Fibroblast of the aortic adventitia (primary cell): Measurements from ENCODE around the gene HSD11B1. TPM values are rescaled to one million over a fixed set of nuclear protein-coding genes. Genes with fewer than 3 reads are reported as not detected.

Source experiments
- DNase-seq: peaks from one replicate; pipeline ENCODE4 v3.0.0-alpha.2; 2010; ENCODE audit warnings: low read depth
- H3K4me3 ChIP-seq: 2 replicates; pipeline ENCODE4 v1.5.1; 2011; ENCODE audit warnings: low read depth, mild to moderate bottlenecking, control low read depth, low read length, moderate library complexity
- total RNA-seq: library from RNA; depleted of rRNA; stranded (reverse); fragments of >200 nt; gene quantifications from 2 replicates; pipeline ENCODE4 v1.2.3, GENCODE V29; 2012; ENCODE audit warnings: low replicate concordance
- TF ChIP-seq, protein P1 (sequence below): IDR thresholded peaks from 2 replicates; pipeline ENCODE4 v1.5.1; 2011; ENCODE audit warnings: mild to moderate bottlenecking, low read length, control low read depth, inconsistent platforms; ENCODE audit not compliant: insufficient read depth

The HSD11B1 gene
- total RNA-seq, 1 donor: 33.3 TPM

DNA sequence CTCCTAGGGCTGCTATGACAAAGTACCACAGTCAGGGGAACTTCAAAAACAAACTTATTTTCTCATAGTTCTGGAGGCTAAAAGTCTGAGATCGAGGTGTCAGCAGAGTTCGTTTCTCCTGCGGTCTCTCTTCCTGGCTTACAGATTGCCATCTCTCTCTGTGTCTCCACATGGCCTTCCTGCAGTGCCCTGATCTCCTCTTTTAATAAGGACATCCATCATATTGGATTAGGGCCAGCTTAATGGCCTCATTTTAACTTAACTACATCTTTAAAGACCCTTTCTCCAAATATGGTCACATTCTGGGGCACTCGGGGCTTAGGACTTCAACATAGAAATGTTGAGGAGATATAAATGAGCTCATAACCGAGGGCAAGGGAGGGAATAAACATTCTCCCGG is 67.5 kb downstream of the HSD11B1 start:
- H3K4me3 ChIP-seq: no peak overlapping the region
- TF ChIP-seq, protein P1, sequence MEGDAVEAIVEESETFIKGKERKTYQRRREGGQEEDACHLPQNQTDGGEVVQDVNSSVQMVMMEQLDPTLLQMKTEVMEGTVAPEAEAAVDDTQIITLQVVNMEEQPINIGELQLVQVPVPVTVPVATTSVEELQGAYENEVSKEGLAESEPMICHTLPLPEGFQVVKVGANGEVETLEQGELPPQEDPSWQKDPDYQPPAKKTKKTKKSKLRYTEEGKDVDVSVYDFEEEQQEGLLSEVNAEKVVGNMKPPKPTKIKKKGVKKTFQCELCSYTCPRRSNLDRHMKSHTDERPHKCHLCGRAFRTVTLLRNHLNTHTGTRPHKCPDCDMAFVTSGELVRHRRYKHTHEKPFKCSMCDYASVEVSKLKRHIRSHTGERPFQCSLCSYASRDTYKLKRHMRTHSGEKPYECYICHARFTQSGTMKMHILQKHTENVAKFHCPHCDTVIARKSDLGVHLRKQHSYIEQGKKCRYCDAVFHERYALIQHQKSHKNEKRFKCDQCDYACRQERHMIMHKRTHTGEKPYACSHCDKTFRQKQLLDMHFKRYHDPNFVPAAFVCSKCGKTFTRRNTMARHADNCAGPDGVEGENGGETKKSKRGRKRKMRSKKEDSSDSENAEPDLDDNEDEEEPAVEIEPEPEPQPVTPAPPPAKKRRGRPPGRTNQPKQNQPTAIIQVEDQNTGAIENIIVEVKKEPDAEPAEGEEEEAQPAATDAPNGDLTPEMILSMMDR: no peak
- no peak for DNase-seq

DNA sequence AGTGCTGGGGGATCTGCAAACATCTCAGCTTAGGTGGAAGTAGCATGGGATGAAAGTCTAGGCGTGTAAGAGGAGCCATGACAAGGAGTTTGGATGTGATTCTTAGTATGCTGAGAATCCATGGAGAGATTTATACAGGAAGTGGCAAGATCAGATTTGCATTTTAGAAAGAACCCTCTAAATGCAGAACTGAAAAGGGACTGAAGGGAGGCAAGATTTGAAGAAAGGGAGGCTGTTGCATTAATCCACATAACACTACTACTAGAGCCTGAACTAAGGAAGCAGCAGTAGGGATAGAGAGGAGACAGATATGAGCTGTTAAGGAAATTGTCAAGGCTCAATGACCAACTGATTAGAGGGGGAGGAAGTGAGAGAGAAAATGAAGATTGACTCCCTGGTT is 69.9 kb downstream of the HSD11B1 start:
- DNase-seq: no peak
- TF ChIP-seq, protein P1: no peak
- H3K4me3 ChIP-seq: no peak overlapping the region

DNA sequence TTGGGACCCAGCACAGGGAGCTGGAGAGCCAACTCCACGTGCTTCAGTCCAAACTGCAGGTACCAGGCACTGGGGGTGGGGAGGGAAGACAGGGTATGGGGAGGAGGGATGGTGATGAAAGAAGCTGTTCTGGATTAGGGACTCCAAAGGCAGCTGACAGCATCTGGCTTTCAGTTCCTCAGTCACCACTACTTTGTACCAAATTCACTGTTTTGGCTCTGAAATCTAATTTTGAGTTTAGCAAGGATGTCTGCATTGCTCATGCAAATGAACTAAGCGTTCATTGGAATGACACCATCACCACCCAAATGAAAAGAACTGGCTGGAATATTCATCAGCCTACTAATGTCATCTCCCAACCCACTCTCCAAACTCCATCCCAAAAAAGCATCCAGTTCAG is 71.0 kb downstream of the HSD11B1 start:
- H3K4me3 ChIP-seq: no peak overlapping the region
- DNase-seq: no peak
- TF ChIP-seq, protein P1: no peak

DNA sequence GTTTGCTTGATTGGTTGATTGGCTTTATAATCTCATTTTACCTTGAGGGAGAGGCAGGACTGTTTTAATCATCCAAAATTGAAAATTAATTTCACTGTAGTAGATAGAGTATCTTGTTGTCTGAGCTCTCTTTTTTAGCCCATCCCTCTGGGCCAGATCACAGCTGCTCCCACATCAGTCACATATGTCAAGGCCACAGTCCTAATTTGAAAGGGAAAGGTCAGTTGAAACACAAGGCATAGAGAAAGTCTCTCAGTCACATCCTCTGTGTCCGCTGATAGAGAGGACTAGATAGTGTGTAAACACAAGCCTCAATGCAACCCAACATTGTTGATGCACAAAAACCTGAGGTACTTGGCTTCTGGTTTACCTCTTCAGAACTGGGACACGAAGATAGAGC is 72.9 kb downstream of the HSD11B1 start:
- DNase-seq: no peak
- TF ChIP-seq, protein P1: no peak
- no peak overlapping the region for H3K4me3 ChIP-seq

DNA sequence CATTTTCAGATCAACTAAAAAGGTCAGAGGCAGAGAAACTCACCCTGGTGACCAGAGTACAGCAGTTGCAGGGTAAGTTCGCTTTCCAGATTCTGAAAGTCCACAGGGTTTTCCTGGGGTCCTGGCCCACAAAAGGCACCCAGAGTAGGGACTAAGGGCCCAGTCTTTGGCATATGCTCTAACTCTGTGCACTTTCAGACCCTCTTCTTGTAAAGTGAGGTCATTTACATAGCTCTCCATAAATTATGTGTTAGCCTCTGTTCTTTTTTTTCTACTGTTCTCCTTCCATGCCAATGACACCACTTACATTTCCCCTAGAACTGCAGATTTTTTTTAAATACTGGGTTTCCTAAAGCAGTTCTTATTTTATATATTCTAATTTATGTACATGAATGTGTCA is 73.5 kb downstream of the HSD11B1 start:
- no peak overlapping the region for H3K4me3 ChIP-seq

DNA sequence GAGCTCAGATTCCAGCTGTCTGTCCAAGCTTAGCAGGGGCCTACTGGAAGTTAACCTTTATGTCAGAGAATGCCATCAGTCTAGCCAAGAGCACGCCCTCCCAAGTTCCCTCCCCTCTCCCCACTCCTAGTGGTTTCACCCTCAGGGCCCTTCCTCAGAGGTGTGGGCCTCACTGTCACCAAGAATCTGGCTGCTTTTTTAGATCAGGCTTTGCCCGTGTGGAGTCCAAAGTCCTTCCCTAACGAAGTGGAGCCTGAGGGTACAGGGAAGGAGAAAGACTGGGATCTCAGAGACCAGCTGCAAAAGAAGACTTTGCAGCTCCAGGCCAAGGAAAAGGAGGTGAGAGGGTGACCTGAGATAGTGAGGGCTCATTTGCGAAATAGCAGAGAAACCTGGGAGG is 75.6 kb downstream of the HSD11B1 start:
- no peak overlapping the region for H3K4me3 ChIP-seq
- no peak for DNase-seq
- TF ChIP-seq, protein P1: no peak

More for the DNA sequence above, 73.5 kb downstream of the HSD11B1 start:
- TF ChIP-seq, protein P1: no peak
- DNase-seq: no peak

DNA sequence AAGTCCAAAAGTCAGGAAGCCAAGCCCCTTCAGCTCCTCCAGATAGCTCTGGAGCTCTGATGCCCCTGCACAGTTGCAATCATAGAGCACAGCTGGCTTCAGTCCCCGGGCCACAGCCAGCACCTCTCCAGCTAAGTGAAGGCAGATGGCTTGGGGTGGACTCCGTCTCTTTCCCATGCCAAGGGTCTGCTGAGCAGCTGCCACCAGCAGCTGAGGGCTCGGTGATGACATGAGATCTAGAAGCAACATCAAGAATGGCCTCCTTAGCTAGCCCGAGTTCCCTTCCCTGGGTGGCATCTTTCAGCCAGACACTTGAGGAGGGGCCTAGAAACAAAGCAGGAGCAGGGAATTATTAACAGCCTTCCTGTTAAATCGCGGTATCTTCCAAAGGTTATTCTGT is 78.7 kb downstream of the HSD11B1 start:
- no peak for DNase-seq
- peak overlapping the region; percentile 87 for H3K4me3 ChIP-seq
- TF ChIP-seq, protein P1: no peak
